Activated T-cell treated with anti-CD3 and anti-CD28 coated beads, Interleukin-2, amount 50 U/mL, for 1 hour (primary cell): ENCODE results near the gene KCNMA1.
"Not testable (repeated sequence)": the region's sequence is repeated elsewhere in the genome, so short reads cannot be mapped to it uniquely, and the experiment has no call there.

ENCODE experiments used
- DNase-seq: peaks from one replicate; pipeline ENCODE4 v3.0.0-alpha.2; 2020

KCNMA1 gene

DNA sequence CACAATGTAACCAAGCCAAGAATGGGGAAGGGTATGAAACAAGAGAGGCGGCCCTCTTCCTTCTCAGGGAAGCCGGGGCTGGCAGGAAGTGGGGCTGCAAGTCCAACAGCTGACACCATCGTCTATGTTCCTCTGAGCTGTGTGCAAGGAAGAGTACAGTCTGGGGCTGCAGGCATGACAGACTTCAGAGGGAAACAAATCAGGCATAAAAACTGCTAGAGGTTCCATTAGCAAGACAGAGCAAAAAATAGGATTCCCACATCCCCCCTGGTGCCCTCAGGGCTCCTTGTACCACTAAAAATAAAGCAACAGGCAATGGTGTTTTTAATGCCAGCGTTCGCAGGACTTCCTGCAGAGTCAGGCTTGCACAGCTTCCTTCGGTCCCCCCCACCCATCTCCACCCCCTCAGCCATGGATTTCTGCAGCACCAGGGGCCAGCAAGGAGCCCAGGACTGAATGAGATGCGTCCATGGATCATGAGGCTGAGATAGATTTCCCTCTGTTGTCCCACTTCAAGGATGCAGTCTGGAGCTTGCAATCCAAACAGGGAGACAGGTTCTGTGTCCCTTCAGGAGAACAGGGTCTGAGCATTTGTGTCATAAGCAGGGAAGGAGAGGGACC lies 34.6 kb downstream of the KCNMA1 start:
- no peak for DNase-seq

GRCh38 chr10:77602231-77602912 lies 35.2 kb downstream of the KCNMA1 start:
- no peak for DNase-seq

GRCh38 chr10:77601488-77601887 lies 36.1 kb downstream of the KCNMA1 start:
- DNase-seq: no peak

GRCh38 chr10:77600640-77601039 lies 37.0 kb downstream of the KCNMA1 start:
- no peak for DNase-seq

DNA sequence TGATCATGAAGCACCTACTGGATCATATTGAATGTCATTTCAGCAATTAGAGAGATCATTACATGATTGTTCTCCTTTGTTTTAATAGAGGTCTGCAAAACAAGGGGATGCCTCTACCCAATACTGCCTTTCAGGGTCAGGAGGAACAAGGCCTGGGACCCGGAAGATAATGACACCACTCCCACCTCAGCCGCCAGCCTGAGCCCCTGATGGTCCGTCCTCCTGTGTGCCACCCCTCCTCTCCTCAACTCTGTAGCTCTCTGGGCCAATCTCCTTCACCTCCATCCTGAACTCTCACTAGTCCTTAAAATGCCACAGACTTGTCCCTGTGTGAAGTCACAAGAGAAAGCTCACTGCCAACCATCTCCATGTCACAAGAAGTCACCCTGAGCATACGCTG lies 38.0 kb downstream of the KCNMA1 start:
- DNase-seq: no peak

GRCh38 chr10:77598606-77599005 lies 39.0 kb downstream of the KCNMA1 start:
- no peak for DNase-seq

DNA sequence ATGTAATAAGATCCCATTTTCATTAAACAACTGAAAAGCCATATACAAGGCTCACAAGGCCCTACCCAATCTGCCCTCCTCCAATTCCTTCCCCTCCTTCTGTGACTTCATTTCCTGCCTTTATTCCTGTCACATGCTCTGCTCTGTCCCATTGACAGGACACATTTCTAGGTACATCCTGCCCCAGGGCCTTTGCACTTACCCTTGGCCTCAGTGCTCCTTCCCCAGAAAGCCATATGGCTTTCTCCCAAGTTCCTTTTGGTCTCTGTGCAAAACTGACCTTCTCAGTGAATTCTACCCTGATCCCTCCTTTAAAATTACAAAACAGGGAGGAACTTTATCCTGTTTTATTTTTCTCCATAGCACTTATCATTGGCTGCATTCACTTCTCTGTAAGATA lies 40.0 kb downstream of the KCNMA1 start:
- DNase-seq: no peak

- DNase-seq: no peak
Measured at GRCh38 chr10:77594471-77594783, 43.2 kb downstream of the KCNMA1 start.

GRCh38 chr10:77593771-77594470 lies 43.7 kb downstream of the KCNMA1 start:
- DNase-seq: no peak

GRCh38 chr10:77592946-77593636 lies 44.5 kb downstream of the KCNMA1 start:
- DNase-seq: no peak

GRCh38 chr10:77592510-77592909 lies 45.1 kb downstream of the KCNMA1 start:
- DNase-seq: no peak

DNA sequence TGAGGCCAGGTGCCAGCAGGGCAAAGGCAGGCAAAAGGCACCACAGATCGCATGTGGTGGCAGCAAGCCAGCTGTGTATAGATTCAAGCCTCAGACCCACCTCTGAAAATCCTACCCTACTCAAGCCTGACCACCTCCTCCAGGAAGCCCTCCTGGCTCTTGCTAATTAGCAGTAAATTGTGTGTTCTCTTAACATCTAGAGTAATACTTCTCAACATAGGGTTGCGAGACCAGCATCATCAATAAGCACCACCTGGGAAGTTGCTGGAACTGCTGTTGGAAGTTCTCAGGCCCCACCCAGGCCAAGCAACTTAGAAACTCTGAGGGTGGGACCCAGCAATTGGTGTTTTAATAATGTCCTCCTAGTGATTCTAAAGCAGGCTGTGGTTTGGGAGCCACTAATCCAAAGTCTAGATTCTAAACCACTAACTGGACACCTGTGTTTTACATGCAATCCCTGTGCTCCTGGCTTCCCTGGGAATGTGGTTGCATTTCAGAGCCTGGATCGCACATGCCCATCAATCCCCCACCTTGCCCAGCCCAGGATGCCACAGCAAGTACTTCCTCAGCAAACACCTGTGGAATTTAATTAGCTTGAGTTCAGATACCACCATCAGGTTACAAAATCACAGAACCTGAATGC lies 46.2 kb downstream of the KCNMA1 start:
- DNase-seq: no peak

DNA sequence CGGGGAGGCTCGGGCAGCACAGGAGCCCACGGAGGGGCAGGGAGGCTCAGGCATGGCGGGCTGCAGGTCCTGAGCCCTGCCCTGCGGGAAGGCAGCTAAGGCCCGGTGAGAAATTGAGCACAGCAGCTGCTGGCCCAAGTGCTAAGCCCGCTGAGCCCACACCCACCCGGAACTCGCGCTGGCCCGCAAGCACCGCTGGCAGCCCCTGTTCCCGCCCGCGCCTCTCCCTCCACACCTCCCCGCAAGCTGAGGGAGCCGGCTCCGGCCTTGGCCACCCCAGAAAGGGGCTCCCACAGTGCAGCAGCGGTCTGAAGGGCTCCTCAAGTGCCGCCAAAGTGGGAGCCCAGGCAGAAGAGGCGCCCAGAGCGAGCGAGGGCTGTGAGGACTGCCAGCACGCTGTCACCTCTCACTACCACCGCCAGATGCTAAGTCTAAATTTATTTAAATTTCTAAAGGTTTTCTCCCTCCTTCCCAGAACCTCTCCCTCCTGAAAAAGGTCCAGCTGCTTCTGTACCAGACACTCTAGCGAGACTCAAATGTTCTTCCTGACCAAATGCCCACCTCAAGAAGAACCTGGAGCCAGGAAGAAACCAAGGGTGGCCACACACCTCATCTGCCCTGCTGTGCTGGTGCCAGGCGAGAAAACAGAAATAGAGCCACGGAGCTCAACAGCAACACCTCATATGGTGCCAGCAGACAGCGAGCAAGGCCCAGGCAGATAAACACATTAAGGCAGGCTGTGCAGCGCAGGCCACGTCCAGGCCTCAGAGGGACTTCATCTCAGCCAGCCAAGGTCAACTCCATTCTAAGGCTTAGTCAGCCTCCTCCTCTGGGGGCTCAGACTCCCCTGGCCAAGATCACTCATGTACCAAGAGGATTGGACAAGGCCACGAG lies 47.0 kb downstream of the KCNMA1 start:
- DNase-seq: no peak

DNA sequence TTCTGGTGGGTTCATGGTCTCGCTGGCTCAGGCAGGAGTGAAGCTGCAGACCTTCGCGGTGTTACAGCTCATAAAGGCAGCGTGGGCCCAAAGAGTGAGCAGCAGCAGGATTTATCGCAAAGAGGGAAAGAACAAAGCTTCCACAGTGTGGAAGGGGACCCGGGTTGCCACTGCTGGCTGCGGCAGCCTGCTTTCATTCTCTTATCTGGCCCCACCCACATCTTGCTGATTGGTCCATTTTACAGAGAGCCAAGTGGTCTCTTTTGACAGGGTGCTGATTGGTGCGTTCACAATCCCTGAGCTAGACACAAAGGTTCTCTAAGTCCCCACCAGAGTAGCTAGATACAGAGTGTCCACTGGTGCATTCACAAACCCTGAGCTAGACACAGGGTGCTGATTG lies 47.9 kb downstream of the KCNMA1 start:
- DNase-seq: not testable (repeated sequence)

DNA sequence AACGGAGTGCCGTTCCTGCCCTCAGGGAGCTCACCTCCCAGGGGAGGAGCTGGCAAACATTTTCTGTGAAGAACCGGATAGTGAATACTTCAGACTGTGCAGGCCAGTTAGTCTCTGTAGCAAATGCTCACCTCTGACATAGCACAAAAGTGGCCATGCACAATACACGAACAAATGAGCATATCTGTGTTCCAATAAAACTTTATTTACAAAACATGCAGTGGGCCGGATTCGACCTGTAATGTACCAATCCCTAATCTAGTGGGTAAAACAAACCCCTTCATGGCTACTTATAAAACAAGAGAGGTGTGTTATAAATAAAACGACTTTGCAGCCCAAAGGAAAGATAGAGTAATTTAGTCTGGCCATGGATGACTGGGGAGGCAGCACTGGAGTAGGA lies 48.7 kb downstream of the KCNMA1 start:
- DNase-seq: no peak

DNA sequence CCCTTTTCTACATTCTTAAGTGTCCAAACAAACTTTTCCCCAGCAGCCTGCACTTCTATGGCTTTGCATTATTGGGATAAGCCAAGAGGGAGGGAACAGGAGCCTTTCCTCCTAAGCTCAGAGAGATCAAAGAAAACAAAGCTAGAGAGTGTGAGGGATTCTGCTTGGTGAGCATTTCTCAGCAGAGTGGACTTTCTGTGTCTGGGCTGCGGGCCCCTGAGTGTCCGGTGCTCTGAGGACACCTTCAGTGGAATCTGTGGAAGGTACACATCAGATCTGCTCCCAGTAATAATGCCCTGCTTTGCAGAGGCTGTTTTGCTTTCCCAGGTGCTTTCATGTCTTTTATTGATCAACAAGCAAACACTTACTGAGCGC lies 50.2 kb downstream of the KCNMA1 start:
- no peak for DNase-seq

DNA sequence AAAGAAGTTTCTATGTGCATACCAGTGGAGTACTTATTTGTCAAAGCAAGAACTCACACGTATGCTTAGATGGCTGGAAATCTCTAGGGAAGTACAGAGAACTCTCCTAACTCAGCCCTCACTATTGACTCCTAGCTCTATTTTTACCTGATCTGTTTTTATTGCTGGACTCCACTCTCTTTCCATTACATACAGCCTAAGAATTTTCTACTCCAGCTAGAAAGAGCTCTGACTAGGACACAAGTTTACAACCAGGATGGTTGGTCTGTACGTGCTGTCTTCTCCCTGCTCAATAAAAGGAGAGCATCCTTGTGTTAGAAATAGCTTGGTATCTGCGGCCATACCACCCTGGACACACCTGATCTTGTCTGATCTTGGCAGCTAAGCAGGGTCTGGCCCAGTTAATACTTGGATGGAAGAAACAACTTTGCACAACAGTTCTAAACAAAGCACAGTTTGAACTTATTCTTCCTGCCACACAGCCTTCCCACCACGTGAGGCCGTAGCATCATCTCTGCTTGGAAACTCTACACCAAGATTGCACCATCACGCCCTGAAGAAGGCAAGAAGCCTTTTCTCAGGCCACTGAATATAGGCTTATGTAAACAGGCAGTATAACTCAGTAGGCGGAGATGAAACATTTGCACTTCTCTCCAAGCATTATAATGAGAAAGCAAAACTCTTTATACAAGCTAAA lies 50.7 kb downstream of the KCNMA1 start:
- DNase-seq: no peak

DNA sequence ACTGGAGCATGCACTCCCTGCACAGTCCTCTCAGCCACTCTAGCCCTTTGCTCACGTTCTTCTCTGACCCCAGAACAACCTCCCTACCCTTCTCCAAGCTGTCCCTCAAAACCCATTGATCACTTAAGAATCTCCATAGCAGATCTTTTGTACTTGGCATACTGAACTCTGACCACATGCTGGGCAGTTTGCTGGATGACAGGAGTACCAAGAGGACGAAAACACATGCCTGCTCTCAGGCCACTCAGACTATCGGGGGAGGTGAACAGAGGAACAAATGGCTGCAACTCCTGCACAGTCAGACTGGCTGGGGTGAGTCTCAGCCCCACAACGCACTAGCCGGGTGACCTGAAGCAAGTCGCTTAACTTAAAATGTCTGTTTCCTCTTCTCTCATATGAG lies 52.7 kb downstream of the KCNMA1 start:
- no peak for DNase-seq

GRCh38 chr10:77583527-77583926 lies 54.1 kb downstream of the KCNMA1 start:
- no peak for DNase-seq

DNA sequence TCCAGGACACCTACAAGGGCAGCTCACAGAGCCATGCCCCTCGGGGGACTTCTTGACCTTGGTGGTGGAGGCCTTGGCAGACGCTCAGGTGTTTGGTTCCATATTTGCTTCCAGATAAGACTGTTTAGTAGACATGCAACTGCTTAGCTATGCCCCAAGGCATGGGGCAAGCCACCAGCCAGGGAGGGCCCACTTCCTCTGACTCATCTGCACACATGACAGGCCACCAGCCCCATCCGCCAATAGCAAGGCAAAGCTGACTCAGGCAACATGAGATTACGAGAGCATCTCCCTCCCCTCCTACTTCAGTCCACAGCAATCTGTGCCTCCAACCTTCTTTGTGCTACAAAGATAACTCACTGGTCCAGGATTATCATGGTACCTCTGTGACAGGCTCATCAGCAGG lies 54.9 kb downstream of the KCNMA1 start:
- no peak for DNase-seq

DNA sequence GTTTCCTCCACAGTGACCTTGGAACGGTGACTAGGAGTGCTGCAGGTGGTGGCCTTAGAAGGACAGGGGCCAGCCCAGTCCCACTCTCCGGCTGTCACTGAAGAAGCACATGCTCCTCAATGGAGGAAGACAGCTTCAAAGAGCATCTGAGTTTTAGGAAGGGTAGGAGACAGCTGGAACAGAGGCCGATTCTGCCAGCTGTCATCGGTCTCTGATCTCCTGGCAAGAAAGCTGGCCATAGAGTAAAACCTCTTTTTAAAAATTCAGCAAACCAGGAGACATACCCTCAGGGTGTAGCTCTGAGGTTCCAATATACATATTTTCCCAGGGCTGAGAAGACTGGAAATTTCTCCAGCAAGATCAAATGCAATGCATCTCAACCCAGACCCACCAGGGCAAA lies 55.9 kb downstream of the KCNMA1 start:
- no peak for DNase-seq

GRCh38 chr10:77580482-77580881 lies 57.1 kb downstream of the KCNMA1 start:
- DNase-seq: no peak
